Astrocyte of the cerebellum (primary cell): ENCODE data around the gene ANXA7.

Source experiments
- DNase-seq: peaks from one replicate; pipeline ENCODE4 v3.0.0-alpha.2; 2011; ENCODE audit warnings: low read depth
- H3K4me3 ChIP-seq: 2 replicates; pipeline ENCODE4 v1.5.1; 2011; ENCODE audit warnings: mild to moderate bottlenecking, low read depth, low read length, moderate library complexity
- in situ Hi-C: cut with HindIII; loops from 2 replicates; pipeline ENCODE4 v1.10.0; 2017; ENCODE audit warnings: low sequenced_read_pairs
- TF ChIP-seq, protein P1 (sequence below): IDR thresholded peaks from 2 replicates; pipeline ENCODE4 v1.5.1; 2012; ENCODE audit warnings: low read length, low read depth, moderate library complexity, mild to moderate bottlenecking; ENCODE audit errors: missing control alignments

Gene ANXA7

GRCh38 chr10:73368238-73368637 lies 45.6 kb downstream of the ANXA7 start:
- H3K4me3 ChIP-seq = no peak overlapping the region
- no peak for DNase-seq
- TF ChIP-seq, protein P1, sequence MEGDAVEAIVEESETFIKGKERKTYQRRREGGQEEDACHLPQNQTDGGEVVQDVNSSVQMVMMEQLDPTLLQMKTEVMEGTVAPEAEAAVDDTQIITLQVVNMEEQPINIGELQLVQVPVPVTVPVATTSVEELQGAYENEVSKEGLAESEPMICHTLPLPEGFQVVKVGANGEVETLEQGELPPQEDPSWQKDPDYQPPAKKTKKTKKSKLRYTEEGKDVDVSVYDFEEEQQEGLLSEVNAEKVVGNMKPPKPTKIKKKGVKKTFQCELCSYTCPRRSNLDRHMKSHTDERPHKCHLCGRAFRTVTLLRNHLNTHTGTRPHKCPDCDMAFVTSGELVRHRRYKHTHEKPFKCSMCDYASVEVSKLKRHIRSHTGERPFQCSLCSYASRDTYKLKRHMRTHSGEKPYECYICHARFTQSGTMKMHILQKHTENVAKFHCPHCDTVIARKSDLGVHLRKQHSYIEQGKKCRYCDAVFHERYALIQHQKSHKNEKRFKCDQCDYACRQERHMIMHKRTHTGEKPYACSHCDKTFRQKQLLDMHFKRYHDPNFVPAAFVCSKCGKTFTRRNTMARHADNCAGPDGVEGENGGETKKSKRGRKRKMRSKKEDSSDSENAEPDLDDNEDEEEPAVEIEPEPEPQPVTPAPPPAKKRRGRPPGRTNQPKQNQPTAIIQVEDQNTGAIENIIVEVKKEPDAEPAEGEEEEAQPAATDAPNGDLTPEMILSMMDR = no peak
- in situ Hi-C loops = no loop called here

DNA sequence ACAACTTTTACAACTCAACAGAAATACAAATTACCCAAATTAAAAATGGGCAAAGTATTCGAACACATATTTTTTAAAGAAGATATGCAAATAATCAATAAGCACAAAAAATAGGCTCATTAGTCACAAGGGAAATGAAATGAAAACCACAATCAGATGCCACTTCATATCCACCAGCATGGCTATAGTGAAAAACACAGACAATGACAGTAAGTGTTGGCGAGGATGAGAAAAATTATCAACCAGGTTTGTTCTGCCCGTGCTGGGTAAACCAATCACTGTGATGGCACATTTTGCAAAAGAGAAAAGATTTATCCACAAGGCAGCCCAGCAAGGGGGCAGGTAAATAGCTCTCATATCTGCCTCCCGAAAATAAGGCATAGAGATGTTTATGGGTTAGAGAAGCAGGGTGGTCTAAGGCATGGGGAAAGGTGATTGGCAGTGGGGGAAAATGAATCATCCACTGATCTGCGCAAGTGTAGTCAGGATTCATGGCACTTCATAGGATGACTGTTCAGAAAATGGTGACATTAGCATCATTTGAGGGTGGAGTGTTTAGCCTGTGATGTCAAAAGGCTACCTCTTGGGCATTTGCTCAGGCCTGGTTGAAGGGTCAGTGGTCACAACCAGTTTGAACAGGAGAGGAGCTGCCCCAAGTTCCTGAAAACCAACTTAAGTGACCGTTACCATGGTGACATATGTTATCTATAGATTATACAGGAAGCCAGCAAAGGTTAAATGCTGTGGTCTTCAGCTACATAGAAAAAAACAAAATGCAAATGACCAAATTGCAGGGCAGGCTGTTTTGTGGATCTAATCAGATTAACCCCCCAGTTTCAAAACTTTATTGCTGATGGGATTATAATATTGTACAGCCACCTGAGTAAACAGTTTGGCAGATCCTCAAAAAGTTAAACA lies 47.2 kb downstream of the ANXA7 start:
- DNase-seq = no peak
- in situ Hi-C loops = no loop called here

GRCh38 chr10:73364964-73365363 lies 48.9 kb downstream of the ANXA7 start:
- TF ChIP-seq, protein P1 = no peak
- in situ Hi-C loops = no loop called here
- no peak for DNase-seq
- H3K4me3 ChIP-seq = no peak overlapping the region

More for the DNA sequence above, 47.2 kb downstream of the ANXA7 start:
- no peak overlapping the region for H3K4me3 ChIP-seq
- TF ChIP-seq, protein P1 = no peak

DNA sequence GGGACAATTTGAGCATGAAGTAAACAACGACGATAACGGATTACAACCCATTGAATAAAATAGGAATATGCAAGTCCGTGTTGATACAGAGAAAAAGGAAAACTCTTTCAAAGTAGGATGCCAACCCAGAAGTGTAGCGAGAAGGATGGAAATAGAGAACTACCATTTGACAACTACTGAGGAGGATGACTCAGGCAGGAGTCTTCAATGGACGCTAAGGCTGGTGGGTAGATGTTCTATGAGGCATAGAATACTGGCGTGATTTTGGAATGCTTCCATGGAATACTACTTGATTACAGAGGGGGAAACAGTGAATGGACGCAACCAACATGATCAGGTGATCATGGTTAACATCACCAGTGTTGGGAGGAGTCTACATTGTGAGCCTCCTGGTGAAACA lies 54.4 kb downstream of the ANXA7 start:
- in situ Hi-C loops = loop anchor here (5.0 kb wide), 1 partner anchor 62 kb away; no protein-coding TSS in a partner anchor
- TF ChIP-seq, protein P1 = no peak
- no peak for DNase-seq
- H3K4me3 ChIP-seq = no peak overlapping the region

DNA sequence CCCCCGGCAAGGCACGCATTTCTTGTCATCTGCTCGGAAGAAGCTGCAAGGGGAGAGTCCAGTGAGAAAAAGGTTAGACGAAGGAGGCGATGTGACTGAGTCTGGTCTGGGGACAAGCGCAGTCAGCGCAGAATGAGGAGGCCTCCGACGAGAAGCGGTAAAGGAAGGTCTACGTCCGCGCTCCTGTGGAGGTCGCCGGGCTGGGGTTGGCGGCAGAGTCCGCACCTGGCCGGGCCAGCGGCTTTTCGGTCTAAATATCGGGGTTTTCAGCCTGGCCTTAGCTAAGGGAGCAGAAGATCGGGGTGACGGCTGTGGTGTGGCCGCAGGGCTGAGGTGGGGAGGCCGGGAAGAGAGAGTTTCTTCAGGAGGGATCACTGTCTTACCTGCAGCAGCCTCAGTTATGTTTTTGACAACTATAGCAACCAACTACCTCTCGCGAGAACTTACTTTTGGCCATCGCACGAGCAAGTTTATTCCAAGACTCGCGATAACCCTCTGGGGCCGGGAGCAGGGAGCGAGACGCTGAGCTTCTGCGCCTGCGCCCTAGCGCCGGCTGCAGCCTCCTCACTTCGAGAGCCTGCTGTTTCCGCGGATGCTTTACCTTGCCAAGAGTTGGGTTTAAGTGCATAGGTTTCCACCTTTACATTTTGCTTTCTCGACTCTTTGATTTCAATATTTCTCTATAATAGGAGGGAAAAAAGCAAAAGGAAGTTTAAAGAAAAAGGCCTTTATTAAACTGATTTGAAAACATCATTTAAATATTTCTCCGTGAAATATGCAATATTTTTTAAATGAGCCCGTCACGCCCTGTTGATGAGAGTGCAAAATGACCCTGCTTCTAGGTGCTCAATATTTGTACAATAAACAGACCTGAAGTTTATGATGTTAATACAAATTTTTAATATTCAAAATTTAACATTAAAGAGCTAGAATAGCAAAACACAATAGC lies 55.3 kb downstream of the ANXA7 start, which contains the start of gene CFAP70:
CFAP70 (minus strand) TSS at position 534 of the 949 bp plus-strand sequence. CDS start 4,068 bp downstream, outside the sequence.
- peak within 1 kb of the TSS; percentile 66 for H3K4me3 ChIP-seq
- in situ Hi-C loops = loop anchor here (5.0 kb wide), 1 partner anchor 61 kb away; no protein-coding TSS in a partner anchor
- DNase-seq = peak; percentile 93
- TF ChIP-seq, protein P1 = no peak

DNA sequence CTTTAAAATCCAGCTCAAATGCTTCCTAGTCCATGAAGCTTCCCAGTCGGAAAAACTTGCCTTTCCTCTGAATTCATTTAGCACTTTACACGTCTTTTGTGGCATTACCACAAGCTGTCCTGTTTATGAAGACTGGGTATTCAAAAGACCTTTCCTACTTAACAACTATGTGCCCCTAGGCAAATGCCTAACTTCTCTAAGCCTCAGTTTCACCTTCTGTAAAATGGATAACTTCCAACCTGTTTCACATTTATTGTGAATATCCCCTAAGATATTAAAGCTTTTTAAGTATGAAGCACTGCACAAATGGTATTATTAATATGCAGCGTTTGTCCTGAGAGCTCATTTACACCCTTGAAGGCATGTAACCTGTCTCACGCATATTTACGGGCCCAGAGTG lies 56.0 kb downstream of the ANXA7 start:
- peak overlapping the region; percentile 66 for H3K4me3 ChIP-seq
- in situ Hi-C loops = loop anchor here (5.0 kb wide), 1 partner anchor 61 kb away; no protein-coding TSS in a partner anchor
- TF ChIP-seq, protein P1 = no peak
- no peak for DNase-seq
